Fibroblast of the conjunctiva (primary cell): ENCODE results near the gene ORC4.
A peak's percentile ranks its signal among the peaks of the same experiment; 100 is the strongest.

ENCODE experiments used
- DNase-seq: peaks from one replicate; pipeline ENCODE4 v3.0.0-alpha.2; 2010; ENCODE audit warnings: low read depth

Gene ORC4

GRCh38 chr2:148020111-148021058 lies at the start of gene ORC4:
ORC4 (minus strand) TSS chr2:148020737; CDS start chr2:147975958, 44,779 bp downstream.
- DNase-seq: peak; percentile 99

- no peak for DNase-seq
Measured at GRCh38 chr2:148067801-148068200, 47.3 kb upstream of the ORC4 start.

DNA sequence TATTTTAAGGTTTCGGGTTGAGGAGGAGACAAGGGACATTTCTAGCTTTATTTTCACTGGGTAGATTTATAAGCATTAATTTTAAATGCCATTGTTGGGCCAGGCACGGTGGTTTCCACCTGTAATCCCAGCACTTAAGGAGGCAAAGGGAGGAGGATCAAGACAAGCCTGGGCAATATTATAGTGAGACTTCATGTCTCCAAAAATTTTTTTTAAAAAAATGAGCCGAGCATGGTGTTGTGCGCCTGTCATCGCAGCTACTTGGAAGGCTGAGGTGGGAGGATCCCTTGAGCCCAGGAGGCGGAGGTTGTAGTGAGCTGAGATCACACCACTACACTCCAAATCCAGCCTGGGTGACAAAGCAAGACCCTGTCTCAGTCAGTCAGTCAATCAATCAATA lies 45.4 kb upstream of the ORC4 start:
- no peak for DNase-seq

GRCh38 chr2:148063633-148064032 lies 43.1 kb upstream of the ORC4 start:
- no peak for DNase-seq

DNA sequence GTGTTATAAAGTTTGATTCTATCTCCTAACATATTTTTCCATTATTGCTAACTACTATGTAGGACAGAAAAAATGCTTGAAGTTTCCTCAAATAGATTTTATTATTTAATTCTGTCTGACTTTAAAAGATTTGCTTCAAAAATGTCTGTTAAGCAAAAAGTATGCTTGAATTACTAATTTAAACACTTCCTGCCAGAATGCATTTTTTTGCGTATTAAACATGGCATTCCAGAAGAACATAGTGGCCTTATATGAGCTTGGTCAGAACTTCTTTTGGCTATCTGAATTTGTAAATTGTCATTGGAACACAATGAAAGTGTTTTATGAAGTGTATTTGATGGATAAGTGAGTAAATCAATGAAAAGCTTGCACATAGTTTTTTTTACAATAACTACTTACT lies 38.1 kb upstream of the ORC4 start:
- no peak for DNase-seq

- no peak for DNase-seq
Measured at GRCh38 chr2:148052687-148053086, 32.1 kb upstream of the ORC4 start.

DNA sequence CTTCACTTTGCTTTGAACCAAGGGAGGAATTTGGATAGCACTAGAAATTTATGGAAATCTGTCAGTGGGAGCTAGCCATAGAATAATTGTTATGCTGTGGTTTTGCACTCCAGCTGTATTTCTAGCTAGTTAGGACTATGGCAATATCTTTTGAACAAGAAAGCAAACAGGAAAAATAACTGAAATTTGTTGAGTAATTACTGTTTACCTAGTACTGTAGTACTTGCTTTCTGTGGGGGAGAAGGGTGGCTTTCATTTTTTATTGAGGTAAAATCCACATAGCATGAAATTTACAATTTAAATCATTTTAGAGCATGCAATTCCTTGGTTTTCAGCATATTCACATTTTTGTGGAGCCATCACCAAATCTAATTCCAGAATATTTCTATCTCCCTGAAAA lies 28.7 kb upstream of the ORC4 start:
- no peak for DNase-seq

GRCh38 chr2:148048475-148049221 lies 28.1 kb upstream of the ORC4 start:
- DNase-seq: no peak

GRCh38 chr2:148046802-148047201 lies 26.3 kb upstream of the ORC4 start:
- DNase-seq: no peak

GRCh38 chr2:148044322-148044721 lies 23.8 kb upstream of the ORC4 start:
- no peak for DNase-seq

DNA sequence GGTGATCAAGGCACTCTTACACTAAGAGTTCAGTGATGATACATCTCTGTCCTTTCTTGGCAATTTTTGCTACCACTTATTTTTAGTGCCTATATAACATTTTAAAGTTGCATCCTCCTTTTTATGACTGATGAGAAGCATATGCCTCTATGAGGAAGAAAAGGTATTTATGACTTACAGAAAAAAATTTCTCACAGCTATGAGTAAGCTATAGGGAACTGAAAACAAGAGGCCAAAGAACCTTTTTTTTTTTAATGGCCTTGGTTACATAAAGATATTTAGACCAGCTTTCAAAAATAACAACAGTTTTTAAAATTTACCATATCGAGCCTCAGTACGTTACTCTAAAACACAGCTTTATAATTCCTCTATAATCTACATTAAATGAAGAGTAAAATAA lies 21.7 kb upstream of the ORC4 start:
- no peak for DNase-seq

GRCh38 chr2:148039783-148040182 lies 19.2 kb upstream of the ORC4 start:
- no peak for DNase-seq

DNA sequence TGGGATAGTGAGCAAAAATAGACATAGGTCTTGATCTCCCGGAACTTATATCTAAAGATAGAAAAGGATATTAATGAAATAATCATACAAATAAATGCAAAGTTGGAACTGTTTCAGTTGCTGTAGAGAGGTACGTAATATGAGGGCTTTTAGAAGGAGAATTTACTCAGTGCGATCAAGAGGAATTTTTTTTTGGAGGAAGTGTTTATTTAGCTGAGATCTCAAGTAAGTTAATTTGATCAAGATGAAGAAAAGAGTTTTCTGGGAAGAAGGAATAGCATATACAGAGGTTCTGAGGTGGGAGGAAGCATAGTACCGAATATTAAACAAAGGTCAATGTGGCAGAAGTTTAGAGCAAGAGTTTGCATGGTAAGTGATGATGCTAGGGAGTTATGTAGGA lies 11.7 kb upstream of the ORC4 start:
- no peak for DNase-seq

DNA sequence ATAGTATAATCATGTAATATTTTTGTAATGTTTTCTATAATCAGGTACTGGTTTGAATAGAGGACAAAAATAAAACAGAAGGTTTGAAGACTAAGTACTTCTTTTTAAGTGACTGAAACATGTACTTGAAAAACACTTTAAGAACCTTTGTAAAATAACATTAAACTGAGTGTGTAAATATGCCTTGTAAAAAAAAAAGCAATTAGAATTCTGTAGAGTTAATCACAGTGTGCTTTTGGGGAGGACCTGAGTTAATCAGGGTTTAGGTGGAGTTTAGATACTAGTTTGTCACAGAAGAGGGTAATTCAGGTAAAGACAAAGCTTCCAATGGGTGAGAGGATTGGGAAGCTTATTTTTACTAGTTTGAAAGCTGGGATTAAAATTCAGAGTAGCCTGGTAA lies 10.6 kb upstream of the ORC4 start:
- no peak for DNase-seq

GRCh38 chr2:148028781-148029180 lies 8.2 kb upstream of the ORC4 start:
- DNase-seq: no peak

GRCh38 chr2:148027822-148028221 lies 7.3 kb upstream of the ORC4 start:
- no peak for DNase-seq

- DNase-seq: no peak
Measured at GRCh38 chr2:148026573-148026972, 6.0 kb upstream of the ORC4 start.

- no peak for DNase-seq
Measured at GRCh38 chr2:148023861-148024260, 3.3 kb upstream of the ORC4 start.

DNA sequence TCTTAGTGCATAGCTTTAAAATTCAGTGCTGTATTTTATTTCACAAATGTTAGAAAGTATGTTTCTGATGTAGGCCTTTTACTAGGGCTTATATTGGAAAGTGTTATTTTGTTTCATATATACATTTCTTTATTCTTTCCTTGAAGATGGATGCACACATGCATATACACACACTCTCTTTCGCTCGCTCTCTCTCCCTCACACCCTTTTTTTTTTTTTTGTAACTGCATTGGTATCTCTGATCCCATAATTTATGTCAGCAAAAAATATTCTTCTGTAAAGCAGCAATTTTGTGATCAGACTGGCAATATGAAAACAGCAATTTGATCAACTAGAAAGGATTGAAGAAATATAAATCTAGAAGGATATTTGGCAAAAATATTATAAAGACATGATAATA lies 2.3 kb upstream of the ORC4 start:
- no peak for DNase-seq

- no peak for DNase-seq
Measured at GRCh38 chr2:148022351-148022750, 1.8 kb upstream of the ORC4 start.

GRCh38 chr2:148021886-148022285 lies 1.3 kb upstream of the ORC4 start:
- no peak for DNase-seq

DNA sequence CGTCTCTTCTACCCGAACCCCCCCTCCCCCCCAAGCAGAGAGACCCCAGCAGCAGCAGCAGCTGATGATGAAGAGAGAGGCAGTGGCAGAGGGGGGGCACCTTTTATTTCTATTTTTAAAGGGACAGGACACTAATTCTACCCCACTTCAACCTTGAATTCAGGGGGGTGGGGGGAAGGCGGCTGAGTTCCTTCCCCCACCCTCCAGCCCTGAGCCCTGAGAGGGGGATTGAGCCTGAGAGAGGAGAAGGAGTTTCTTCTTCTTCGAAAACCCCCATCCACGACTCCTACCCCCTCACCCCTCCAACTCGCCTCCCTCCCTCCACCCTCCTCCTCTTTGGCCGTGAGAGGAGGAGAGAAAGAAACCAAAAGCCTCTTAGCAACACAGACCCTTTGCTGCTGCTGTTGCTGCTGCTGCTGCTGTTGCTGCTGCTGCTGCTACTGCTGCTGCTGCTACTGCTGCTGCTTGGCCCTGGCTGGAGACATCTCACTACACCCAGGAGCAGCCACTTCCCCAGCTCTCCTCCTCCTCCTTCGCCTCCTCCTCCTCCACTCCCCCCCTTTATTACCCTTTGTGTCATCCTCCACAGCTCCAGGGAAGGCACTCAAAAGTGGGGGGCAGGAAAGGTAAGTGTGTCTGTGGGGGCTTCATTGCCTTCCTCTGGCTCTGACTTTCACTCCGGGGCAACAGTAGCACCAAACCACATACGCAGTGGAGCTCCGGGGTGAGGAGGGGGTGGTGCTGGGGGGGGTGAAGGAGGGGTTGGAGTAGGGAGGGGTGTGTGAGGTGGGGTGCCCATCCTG lies 723 bp upstream of the ORC4 start, which contains the start of gene MBD5:
TSS of gene MBD5 (plus strand) at position 33 of the 803 bp plus-strand sequence.
- peak; percentile 18 for DNase-seq
